Spleen (tissue), 11 donors: ENCODE measurements around the gene SLC8A2. TPM values are rescaled to one million over a fixed set of nuclear protein-coding genes. Genes with fewer than 3 reads are reported as not detected.
A peak's percentile ranks its signal among the peaks of the same experiment; 100 is the strongest.

Experiments
- DNase-seq: peaks from one replicate; pipeline ENCODE4 v3.0.0-alpha.2; 2020
- H3K27ac ChIP-seq, 8 donors: fragments of 200-600 bp; sonication (generic) in 7 of 8; 1 replicate in 4 of 8; 2 replicates in 4 of 8; pipeline versions ENCODE4 v1.5.0 to v1.8.0; 2016 to 2021; ENCODE audit warnings: inconsistent platforms in 4 of 8, mild to moderate bottlenecking in 4 of 8, moderate library complexity in 1 of 8
- H3K27me3 ChIP-seq, 7 donors: fragments of 200-600 bp; sonication (generic) in 6 of 7; replicated peaks in 1 of 7; 1 replicate in 4 of 7; 2 replicates in 3 of 7; pipeline versions ENCODE4 v1.5.0 to v1.8.0; 2016 to 2021; ENCODE audit warnings: inconsistent platforms in 3 of 7, mild to moderate bottlenecking in 1 of 7
- H3K36me3 ChIP-seq, 6 donors: fragments of 200-600 bp; sonication (generic) in 5 of 6; 1 replicate in 4 of 6; 2 replicates in 2 of 6; pipeline versions ENCODE4 v1.5.0 to v1.8.0; 2016 to 2021; ENCODE audit warnings: inconsistent platforms in 2 of 6
- H3K4me1 ChIP-seq, 6 donors: fragments of 200-600 bp; sonication (generic) in 5 of 6; 1 replicate in 3 of 6; 2 replicates in 3 of 6; pipeline versions ENCODE4 v1.5.0 to v1.8.0; 2016 to 2021; ENCODE audit warnings: inconsistent platforms in 3 of 6
- H3K4me3 ChIP-seq, 8 donors: fragments of 200-600 bp; sonication (generic) in 7 of 8; 1 replicate in 4 of 8; 2 replicates in 4 of 8; pipeline versions ENCODE4 v1.5.0 to v1.8.0; 2016 to 2021; ENCODE audit warnings: inconsistent platforms in 4 of 8, mild to moderate bottlenecking in 4 of 8, moderate library complexity in 2 of 8
- H3K9me3 ChIP-seq, 8 donors: fragments of 200-600 bp; sonication (generic) in 7 of 8; 1 replicate in 4 of 8; 2 replicates in 4 of 8; pipeline versions ENCODE4 v1.5.0 to v1.8.0; 2016 to 2021; ENCODE audit warnings: inconsistent platforms in 4 of 8
- POLR2A ChIP-seq, 3 donors: fragments of 450-650 bp; IDR thresholded peaks; one replicate each; pipeline ENCODE4 v1.5.1; 2017; ENCODE audit warnings: antibody characterized with exemption in 3 of 3, mild to moderate bottlenecking in 1 of 3
- POLR2AphosphoS5 ChIP-seq, 3 donors: sonication (generic); formaldehyde crosslinking; IDR thresholded peaks; one replicate each; pipeline ENCODE4 v1.5.1; 2017; ENCODE audit warnings: antibody characterized with exemption in 3 of 3
- whole genome bisulfite sequencing, 5 donors: extraction: QIAGEN DNeasy Blood & Tissue Kit in 3 of 5; methylation state at CpG; one replicate each; pipeline versions ENCODE4 v1.1.5 to v1.1.7; 2013 to 2018; 5-methylcytosine and 5-hydroxymethylcytosine counted together
- intact Hi-C: fragments of 100-400 bp; cut with DNase I; formaldehyde crosslinking; loops from one replicate; pipeline ENCODE4 v1.15.0; 2023; ENCODE audit warnings: low total_unique reads
- polyA plus RNA-seq, 3 donors: library from polyadenylated mRNA; stranded (reverse); fragments of 200-250 nt; gene quantifications; one replicate each; pipeline ENCODE4 v1.2.1, GENCODE V29; 2013
- total RNA-seq, 7 donors: library from RNA; depleted of rRNA in 3 of 7; stranded (reverse); fragments of >200 nt in 3 of 7; fragmentation: NEBNext Ultra II Directional in 4 of 7; extraction: Animal tissue kit (Norgen Biotek cat#: 25700) in 4 of 7; gene quantifications; one replicate each; pipeline versions ENCODE4 v1.1.0 to v1.2.1, GENCODE V29; 2016 to 2021
- TF ChIP-seq, protein P1 (sequence below), 11 experiments: fragments of 200-600 bp in 7 of 11; fragments of 450-650 bp in 4 of 11; sonication (generic) in 4 of 11; IDR thresholded peaks in 8 of 11; conservative IDR thresholded peaks in 3 of 11; 1 replicate in 7 of 11; 2 replicates in 4 of 11; pipeline versions ENCODE4 v1.4.0 to v1.8.0; 2016 to 2021; ENCODE audit warnings: antibody characterized with exemption in 11 of 11, inconsistent platforms in 4 of 11, mild to moderate bottlenecking in 1 of 11
- donor health status: healthy with polysubstance abuse.
- donor health status: DM: no; HTN: no; CAD: no; lungs with moderate emphysema.
- donor health status: DM: no; HTN: no; CAD: no.
- donor health status: Bipolar disorder and iron deficiency.
- donor health status: healthy.
- donor health status: DM: no; HTN: no; CAD: no.
- donor health status: DM: yes; HTN: yes; CAD: no.

Gene SLC8A2
- total and polyA plus RNA-seq, 10 donors: 0.02 to 0.19 TPM; not detected in 8

DNA sequence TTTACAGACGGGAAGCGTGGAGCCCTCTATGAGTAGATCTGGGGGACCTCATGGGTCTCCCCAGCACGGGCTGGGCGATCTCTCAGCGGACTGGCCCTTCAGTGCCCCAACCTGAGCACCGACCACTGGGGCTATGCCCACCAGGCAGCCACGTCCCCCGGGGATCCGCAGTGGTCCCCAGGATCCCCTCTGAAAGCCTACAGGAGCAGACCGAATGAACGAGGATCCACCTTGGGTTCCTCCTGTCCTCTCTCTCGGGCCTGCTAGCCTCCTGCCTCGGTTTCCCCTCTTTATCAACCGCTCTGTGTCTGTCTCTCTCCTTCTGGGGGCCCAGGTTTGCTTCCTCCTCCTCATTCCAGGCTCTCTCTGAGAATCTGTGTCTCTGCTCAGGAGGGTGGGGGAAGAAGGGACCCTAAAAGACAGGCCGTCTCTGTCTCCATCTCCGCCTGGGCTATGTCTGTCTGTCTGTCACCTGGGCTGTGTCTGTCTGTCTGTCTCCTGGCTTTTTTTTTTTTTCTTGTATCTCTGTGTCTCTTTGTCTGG is 50.4 kb downstream of the SLC8A2 start:
- 8 to 12% (median 9%) methylated on average over 7 to 16 of the region's 16 CpGs for WGBS, 5 donors
- DNase-seq: no peak
- intact Hi-C loops: no loop called here
- TF ChIP-seq POLR2AphosphoS5 (IDR thresholded peaks at IDR 0.05) (no peak), POLR2A (IDR thresholded peaks at IDR 0.05) (no peak)
- TF ChIP-seq, protein P1, sequence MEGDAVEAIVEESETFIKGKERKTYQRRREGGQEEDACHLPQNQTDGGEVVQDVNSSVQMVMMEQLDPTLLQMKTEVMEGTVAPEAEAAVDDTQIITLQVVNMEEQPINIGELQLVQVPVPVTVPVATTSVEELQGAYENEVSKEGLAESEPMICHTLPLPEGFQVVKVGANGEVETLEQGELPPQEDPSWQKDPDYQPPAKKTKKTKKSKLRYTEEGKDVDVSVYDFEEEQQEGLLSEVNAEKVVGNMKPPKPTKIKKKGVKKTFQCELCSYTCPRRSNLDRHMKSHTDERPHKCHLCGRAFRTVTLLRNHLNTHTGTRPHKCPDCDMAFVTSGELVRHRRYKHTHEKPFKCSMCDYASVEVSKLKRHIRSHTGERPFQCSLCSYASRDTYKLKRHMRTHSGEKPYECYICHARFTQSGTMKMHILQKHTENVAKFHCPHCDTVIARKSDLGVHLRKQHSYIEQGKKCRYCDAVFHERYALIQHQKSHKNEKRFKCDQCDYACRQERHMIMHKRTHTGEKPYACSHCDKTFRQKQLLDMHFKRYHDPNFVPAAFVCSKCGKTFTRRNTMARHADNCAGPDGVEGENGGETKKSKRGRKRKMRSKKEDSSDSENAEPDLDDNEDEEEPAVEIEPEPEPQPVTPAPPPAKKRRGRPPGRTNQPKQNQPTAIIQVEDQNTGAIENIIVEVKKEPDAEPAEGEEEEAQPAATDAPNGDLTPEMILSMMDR (IDR thresholded peaks at IDR 0.05 in 8 of 11, conservative IDR thresholded peaks at IDR 0.05 in 3 of 11): no peak
- Histone ChIP-seq H3K36me3 (no peaks in the 10 kb centered on the region), H3K27me3 (peaks cover 4 to 100% (median 88%) of the 10 kb centered on the region in 7 donors), H3K27ac (no peak overlapping the region), H3K4me1 (peaks cover 0 to 48% (median 14%) of the 10 kb centered on the region in 6 donors), H3K9me3 (no peaks in the 10 kb centered on the region), H3K4me3 (no peak overlapping the region)

DNA sequence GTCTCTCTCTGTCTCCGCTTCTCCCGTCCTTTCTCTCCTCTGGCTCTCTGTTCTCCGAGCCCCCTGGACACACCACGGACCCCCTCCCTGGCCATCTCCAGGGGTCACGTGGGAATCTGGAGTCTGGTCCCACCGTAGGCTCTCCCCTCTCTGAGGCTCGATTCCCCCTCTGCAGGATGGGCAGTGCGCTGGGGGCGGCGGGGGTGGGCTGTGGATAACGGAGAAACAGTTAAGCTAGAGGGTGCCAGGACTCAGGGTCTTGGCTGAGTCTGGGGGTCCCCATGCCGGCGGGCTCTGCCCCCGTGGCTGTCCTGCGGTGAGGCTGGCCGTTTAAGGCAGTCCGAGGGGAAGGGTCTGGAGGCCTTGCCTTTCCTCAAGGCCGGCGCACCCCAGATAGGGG is 51.9 kb downstream of the SLC8A2 start:
- DNase-seq: no peak

DNA sequence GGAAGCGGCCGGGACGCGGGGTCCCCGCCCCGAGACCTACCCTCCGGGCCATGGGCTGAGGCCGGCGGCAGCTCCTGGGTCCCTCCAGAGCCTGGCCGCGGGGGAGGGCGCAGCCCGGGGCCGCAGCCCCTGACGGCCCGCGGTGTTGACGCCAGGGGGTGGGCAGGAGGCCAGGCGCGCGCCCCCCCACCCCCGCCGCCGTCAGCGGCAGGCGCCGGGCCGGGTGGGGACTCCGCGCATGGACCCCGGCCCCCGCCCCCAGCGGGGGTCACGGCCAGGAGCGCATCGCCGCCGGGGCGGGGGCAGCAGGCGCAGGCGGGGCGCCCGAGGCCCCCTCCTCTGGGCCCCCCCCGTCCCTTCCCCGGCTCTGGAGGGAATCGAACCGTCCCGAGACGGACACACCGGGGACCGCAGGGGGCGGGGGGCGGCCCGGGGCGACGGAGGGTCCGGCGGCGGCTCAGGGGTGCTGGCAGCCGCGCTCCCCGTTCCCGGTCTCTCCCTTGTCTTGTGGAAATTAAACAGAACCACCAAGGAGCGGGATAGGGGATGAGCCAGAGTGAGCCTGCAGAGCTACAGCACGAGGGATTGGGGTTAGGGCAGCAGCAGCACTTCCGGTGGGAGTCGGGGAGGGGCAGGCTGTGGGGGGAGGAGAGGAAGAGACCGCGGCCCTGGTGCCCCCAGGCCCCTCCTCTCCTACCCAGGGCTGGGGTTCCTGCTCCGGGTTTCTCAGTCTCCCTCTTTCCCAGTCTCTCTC is 52.5 kb downstream of the SLC8A2 start, which contains the start of gene MEIS3:
Gene MEIS3 (minus strand): TSS at position 498 of the 754 bp plus-strand sequence. CDS start 446 bp downstream, at position 52.
- DNase-seq: no peak
- 2% methylated on average over 22 to 70 of the region's 70 CpGs for WGBS, 5 donors
- Histone ChIP-seq H3K4me1 (peaks cover 0 to 48% (median 14%) of the 10 kb centered on the region in 6 donors), H3K4me3 (peak within 1 kb of the TSS in 6 of 8 donors; percentile 14 to 63 (median 36)), H3K9me3 (no peaks in the 10 kb centered on the region), H3K27ac (no peak within 1 kb of the TSS), H3K36me3 (peaks cover 0 to 3% (median 0%) of the 10 kb centered on the region in 6 donors), H3K27me3 (peaks cover 4 to 100% (median 78%) of the 10 kb centered on the region in 7 donors)
- intact Hi-C loops: no loop called here
- no peak for TF ChIP-seq POLR2AphosphoS5 (IDR thresholded peaks at IDR 0.05)
- no peak for TF ChIP-seq POLR2A (IDR thresholded peaks at IDR 0.05)
- TF ChIP-seq, protein P1 (IDR thresholded peaks at IDR 0.05 in 8 of 11, conservative IDR thresholded peaks at IDR 0.05 in 3 of 11): no peak

More for the DNA sequence above, 51.9 kb downstream of the SLC8A2 start:
- H3K4me3 ChIP-seq: no peak overlapping the region
- no peak overlapping the region for H3K27ac ChIP-seq
- H3K9me3 ChIP-seq: no peaks in the 10 kb centered on the region
- TF ChIP-seq POLR2AphosphoS5 (IDR thresholded peaks at IDR 0.05): no peak
- TF ChIP-seq POLR2A (IDR thresholded peaks at IDR 0.05): no peak
- TF ChIP-seq, protein P1 (IDR thresholded peaks at IDR 0.05 in 8 of 11, conservative IDR thresholded peaks at IDR 0.05 in 3 of 11): no peak
- H3K27me3 ChIP-seq: peaks cover 4 to 100% (median 83%) of the 10 kb centered on the region in 7 donors
- peaks cover 0 to 48% (median 14%) of the 10 kb centered on the region in 6 donors for H3K4me1 ChIP-seq
- intact Hi-C loops: no loop called here
- H3K36me3 ChIP-seq: no peaks in the 10 kb centered on the region
- 7 to 17% (median 10%) methylated on average over 14 to 19 of the region's 19 CpGs for WGBS, 5 donors

DNA sequence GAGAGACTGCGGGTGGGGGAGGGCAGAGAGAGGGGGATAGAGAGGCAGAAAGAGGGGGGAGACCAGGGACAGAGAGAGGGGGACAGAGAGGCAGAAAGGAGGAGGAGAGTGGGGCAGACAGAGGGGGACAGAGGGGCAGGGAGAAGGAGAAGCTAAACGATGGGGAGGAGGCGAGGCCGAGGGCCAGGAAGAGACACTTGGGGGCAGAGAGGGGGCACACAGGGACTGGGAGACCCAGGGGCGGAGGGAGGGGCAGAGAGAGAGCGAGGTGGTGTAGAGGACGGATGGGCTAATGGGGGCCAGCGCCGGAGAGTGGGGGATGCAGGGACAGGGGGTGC is 53.0 kb downstream of the SLC8A2 start:
- intact Hi-C loops: no loop called here
- peaks cover 4 to 100% (median 74%) of the 10 kb centered on the region in 7 donors for H3K27me3 ChIP-seq
- peaks cover 0 to 48% (median 14%) of the 10 kb centered on the region in 6 donors for H3K4me1 ChIP-seq
- TF ChIP-seq POLR2A (IDR thresholded peaks at IDR 0.05) (no peak), POLR2AphosphoS5 (IDR thresholded peaks at IDR 0.05) (no peak)
- TF ChIP-seq, protein P1 (IDR thresholded peaks at IDR 0.05 in 8 of 11, conservative IDR thresholded peaks at IDR 0.05 in 3 of 11): no peak
- DNase-seq: no peak
- H3K4me3 ChIP-seq: peak overlapping the region in 5 of 8 donors; percentile 14 to 63 (median 37)
- WGBS, 5 donors: 0 to 2% (median 1%) methylated on average over 4 to 9 of the region's 9 CpGs
- H3K36me3 ChIP-seq: peaks cover 0 to 5% (median 0%) of the 10 kb centered on the region in 6 donors
- no peaks in the 10 kb centered on the region for H3K9me3 ChIP-seq
- no peak overlapping the region for H3K27ac ChIP-seq
